Measurements from ENCODE around the gene LRCH3. TPM values are rescaled to one million over a fixed set of nuclear protein-coding genes. Genes with fewer than 3 reads are reported as not detected.
A peak's percentile ranks its signal among the peaks of the same experiment; 100 is the strongest.

LRCH3 gene
- total RNA-seq, 1 experiment from 2014 or later, result 63.6 TPM

GRCh38 chr3:197854596-197855343, 63.7 kb downstream of the LRCH3 start:
- no peaks in the 10 kb centered on the region for H3K9me3 Mint-ChIP-seq
- TF ChIP-seq FOXJ3 (CRISPR knock-in tag; IDR thresholded peaks at IDR 0.05; ENCODE audit: borderline replicate concordance), result no peak
- peak; percentile 85 for TF ChIP-seq FOXK1 (CRISPR knock-in tag; IDR thresholded peaks at IDR 0.05)
- TF ChIP-seq, protein P1, sequence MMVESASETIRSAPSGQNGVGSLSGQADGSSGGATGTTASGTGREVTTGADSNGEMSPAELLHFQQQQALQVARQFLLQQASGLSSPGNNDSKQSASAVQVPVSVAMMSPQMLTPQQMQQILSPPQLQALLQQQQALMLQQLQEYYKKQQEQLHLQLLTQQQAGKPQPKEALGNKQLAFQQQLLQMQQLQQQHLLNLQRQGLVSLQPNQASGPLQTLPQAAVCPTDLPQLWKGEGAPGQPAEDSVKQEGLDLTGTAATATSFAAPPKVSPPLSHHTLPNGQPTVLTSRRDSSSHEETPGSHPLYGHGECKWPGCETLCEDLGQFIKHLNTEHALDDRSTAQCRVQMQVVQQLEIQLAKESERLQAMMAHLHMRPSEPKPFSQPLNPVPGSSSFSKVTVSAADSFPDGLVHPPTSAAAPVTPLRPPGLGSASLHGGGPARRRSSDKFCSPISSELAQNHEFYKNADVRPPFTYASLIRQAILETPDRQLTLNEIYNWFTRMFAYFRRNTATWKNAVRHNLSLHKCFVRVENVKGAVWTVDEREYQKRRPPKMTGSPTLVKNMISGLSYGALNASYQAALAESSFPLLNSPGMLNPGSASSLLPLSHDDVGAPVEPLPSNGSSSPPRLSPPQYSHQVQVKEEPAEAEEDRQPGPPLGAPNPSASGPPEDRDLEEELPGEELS (CRISPR knock-in tag; IDR thresholded peaks at IDR 0.05), result peak; percentile 96; the same call in 1 of the 2 replicates
- TF ChIP-seq TEAD1 (CRISPR knock-in tag; IDR thresholded peaks at IDR 0.05), result peak; percentile 99
- peak; percentile 49; the same call in 1 of the 2 replicates for TF ChIP-seq SMAD3 (CRISPR knock-in tag; IDR thresholded peaks at IDR 0.05; ENCODE audit: borderline replicate concordance)
- TF ChIP-seq ZNF423 (CRISPR knock-in tag; IDR thresholded peaks at IDR 0.05), result peak; percentile 86; the same call in 1 of the 2 replicates
- 0 out of 2 replicates have a peak, but pooled peaks have one; percentile 58 for TF ChIP-seq ZNF232 (CRISPR knock-in tag; IDR thresholded peaks at IDR 0.05)
- peak; percentile 84; the same call in 1 of the 2 replicates for TF ChIP-seq ETV6 (CRISPR knock-in tag; IDR thresholded peaks at IDR 0.05)
- TF ChIP-seq SP1 (CRISPR knock-in tag; conservative IDR thresholded peaks at IDR 0.05), result peak; percentile 67
- TF ChIP-seq, protein P2, sequence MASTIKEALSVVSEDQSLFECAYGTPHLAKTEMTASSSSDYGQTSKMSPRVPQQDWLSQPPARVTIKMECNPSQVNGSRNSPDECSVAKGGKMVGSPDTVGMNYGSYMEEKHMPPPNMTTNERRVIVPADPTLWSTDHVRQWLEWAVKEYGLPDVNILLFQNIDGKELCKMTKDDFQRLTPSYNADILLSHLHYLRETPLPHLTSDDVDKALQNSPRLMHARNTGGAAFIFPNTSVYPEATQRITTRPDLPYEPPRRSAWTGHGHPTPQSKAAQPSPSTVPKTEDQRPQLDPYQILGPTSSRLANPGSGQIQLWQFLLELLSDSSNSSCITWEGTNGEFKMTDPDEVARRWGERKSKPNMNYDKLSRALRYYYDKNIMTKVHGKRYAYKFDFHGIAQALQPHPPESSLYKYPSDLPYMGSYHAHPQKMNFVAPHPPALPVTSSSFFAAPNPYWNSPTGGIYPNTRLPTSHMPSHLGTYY (CRISPR knock-in tag; IDR thresholded peaks at IDR 0.05), result no peak
- no peak for TF ChIP-seq JAZF1 (CRISPR knock-in tag; IDR thresholded peaks at IDR 0.05)
- 0 out of 2 replicates have a peak, but pooled peaks have one; percentile 33 for TF ChIP-seq NFE2L1 (CRISPR knock-in tag; IDR thresholded peaks at IDR 0.05)
- peak; percentile 77; the same call in 1 of the 2 replicates for TF ChIP-seq JUN (CRISPR knock-in tag; IDR thresholded peaks at IDR 0.05)
- TF ChIP-seq, protein P3, sequence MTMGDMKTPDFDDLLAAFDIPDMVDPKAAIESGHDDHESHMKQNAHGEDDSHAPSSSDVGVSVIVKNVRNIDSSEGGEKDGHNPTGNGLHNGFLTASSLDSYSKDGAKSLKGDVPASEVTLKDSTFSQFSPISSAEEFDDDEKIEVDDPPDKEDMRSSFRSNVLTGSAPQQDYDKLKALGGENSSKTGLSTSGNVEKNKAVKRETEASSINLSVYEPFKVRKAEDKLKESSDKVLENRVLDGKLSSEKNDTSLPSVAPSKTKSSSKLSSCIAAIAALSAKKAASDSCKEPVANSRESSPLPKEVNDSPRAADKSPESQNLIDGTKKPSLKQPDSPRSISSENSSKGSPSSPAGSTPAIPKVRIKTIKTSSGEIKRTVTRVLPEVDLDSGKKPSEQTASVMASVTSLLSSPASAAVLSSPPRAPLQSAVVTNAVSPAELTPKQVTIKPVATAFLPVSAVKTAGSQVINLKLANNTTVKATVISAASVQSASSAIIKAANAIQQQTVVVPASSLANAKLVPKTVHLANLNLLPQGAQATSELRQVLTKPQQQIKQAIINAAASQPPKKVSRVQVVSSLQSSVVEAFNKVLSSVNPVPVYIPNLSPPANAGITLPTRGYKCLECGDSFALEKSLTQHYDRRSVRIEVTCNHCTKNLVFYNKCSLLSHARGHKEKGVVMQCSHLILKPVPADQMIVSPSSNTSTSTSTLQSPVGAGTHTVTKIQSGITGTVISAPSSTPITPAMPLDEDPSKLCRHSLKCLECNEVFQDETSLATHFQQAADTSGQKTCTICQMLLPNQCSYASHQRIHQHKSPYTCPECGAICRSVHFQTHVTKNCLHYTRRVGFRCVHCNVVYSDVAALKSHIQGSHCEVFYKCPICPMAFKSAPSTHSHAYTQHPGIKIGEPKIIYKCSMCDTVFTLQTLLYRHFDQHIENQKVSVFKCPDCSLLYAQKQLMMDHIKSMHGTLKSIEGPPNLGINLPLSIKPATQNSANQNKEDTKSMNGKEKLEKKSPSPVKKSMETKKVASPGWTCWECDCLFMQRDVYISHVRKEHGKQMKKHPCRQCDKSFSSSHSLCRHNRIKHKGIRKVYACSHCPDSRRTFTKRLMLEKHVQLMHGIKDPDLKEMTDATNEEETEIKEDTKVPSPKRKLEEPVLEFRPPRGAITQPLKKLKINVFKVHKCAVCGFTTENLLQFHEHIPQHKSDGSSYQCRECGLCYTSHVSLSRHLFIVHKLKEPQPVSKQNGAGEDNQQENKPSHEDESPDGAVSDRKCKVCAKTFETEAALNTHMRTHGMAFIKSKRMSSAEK (CRISPR knock-in tag; IDR thresholded peaks at IDR 0.05; ENCODE audit: borderline replicate concordance), result peak; percentile 55; the same call in 1 of the 2 replicates
- TF ChIP-seq ESRRA (CRISPR knock-in tag; IDR thresholded peaks at IDR 0.05; ENCODE audit: borderline replicate concordance), result no peak
- 0 out of 2 replicates have a peak, but pooled peaks have one; percentile 63 for TF ChIP-seq SMAD4 (CRISPR knock-in tag; IDR thresholded peaks at IDR 0.05)
- TF ChIP-seq ZNF219 (CRISPR knock-in tag; IDR thresholded peaks at IDR 0.05; ENCODE audit: borderline replicate concordance), result peak; percentile 56; the same call in 1 of the 2 replicates
- TF ChIP-seq CREM (CRISPR knock-in tag; IDR thresholded peaks at IDR 0.05), result 0 out of 2 replicates have a peak, but pooled peaks have one; percentile 38
- TF ChIP-seq MAX (CRISPR knock-in tag; IDR thresholded peaks at IDR 0.05), result peak; percentile 60; the same call in 1 of the 2 replicates
- TF ChIP-seq, protein P4, sequence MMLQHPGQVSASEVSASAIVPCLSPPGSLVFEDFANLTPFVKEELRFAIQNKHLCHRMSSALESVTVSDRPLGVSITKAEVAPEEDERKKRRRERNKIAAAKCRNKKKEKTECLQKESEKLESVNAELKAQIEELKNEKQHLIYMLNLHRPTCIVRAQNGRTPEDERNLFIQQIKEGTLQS (CRISPR knock-in tag; conservative IDR thresholded peaks at IDR 0.05), result peak; percentile 87
- DNase-seq (ENCODE audit: low spot score) (peak; percentile 74), ATAC-seq (peak; percentile 93)
- ChIA-PET POLR2A (no interaction called here), CTCF (interaction anchor here (0.6 to 1.0 kb wide), 2 partner anchors 12 to 922 kb away, joined by 3 read pairs; no protein-coding TSS in a partner anchor)
- H3K4me1 Mint-ChIP-seq, result peaks cover 75% of the 10 kb centered on the region
- peaks cover 45% of the 10 kb centered on the region for H3K36me3 Mint-ChIP-seq
- no peaks in the 10 kb centered on the region for H3K27me3 Mint-ChIP-seq (ENCODE audit: low read depth)
- H3K27ac Mint-ChIP-seq, result peak overlapping the region; percentile 98
- H3K4me3 Mint-ChIP-seq, result peak overlapping the region; percentile 11

All from WTC11 (cell line).